GM23338 (cell line): ENCODE measurements around the gene BTRC. TPM values are rescaled to one million over a fixed set of nuclear protein-coding genes. Genes with fewer than 3 reads are reported as not detected.

Source experiments
- ATAC-seq: fragments of 200-7000 bp; cut with Tn5 transposase; 3 replicates; pipeline ENCODE4 v1.9.1; 2020
- DNase-seq: peaks from one replicate; pipeline ENCODE4 v3.0.0-alpha.2; 2015; ENCODE audit warnings: low spot score
- H2AFZ ChIP-seq: fragments of 200-600 bp; sonication (generic); 2 replicates; pipeline ENCODE4 v1.8.0; 2016; ENCODE audit warnings: antibody characterized with exemption, mild to moderate bottlenecking, moderate library complexity
- H3F3A ChIP-seq: fragments of 200-600 bp; sonication (generic); replicated peaks from 2 replicates; pipeline ENCODE4 v1.8.0; 2017; ENCODE audit warnings: antibody characterized with exemption, mixed run types, low read depth
- H3K27ac ChIP-seq: fragments of 200-600 bp; sonication (generic); 2 replicates; pipeline ENCODE4 v1.6.1; 2016; ENCODE audit warnings: low read depth
- H3K27me3 ChIP-seq: fragments of 200-600 bp; sonication (generic); 2 replicates; pipeline ENCODE4 v1.8.0; 2016; ENCODE audit warnings: mild to moderate bottlenecking, mixed run types, moderate library complexity; ENCODE audit not compliant: insufficient read depth
- H3K36me3 ChIP-seq: fragments of 200-600 bp; sonication (generic); 2 replicates; pipeline ENCODE4 v1.8.0; 2016; ENCODE audit warnings: mild to moderate bottlenecking; ENCODE audit not compliant: insufficient read depth
- H3K4me1 ChIP-seq: fragments of 200-600 bp; sonication (generic); 2 replicates; pipeline ENCODE4 v1.8.0; 2016; ENCODE audit warnings: mild to moderate bottlenecking, moderate library complexity; ENCODE audit not compliant: insufficient read depth
- H3K4me2 ChIP-seq: fragments of 200-600 bp; sonication (generic); 2 replicates; pipeline ENCODE4 v1.7.1; 2017; ENCODE audit warnings: mixed run types
- H3K4me3 ChIP-seq: fragments of 200-600 bp; sonication (generic); 2 replicates; pipeline ENCODE4 v1.6.1; 2016; ENCODE audit warnings: mixed run types
- H3K79me2 ChIP-seq: fragments of 200-600 bp; sonication (generic); replicated peaks from 2 replicates; pipeline ENCODE4 v1.8.0; 2017; ENCODE audit warnings: mild to moderate bottlenecking; ENCODE audit not compliant: insufficient read depth
- H3K9me2 ChIP-seq: fragments of 200-600 bp; sonication (generic); 2 replicates; pipeline ENCODE4 v1.8.0; 2017; ENCODE audit not compliant: insufficient read depth
- H4K20me1 ChIP-seq: fragments of 200-600 bp; sonication (generic); replicated peaks from 2 replicates; pipeline ENCODE4 v1.8.0; 2017; ENCODE audit warnings: mild to moderate bottlenecking; ENCODE audit not compliant: insufficient read depth
- H3K27ac Mint-ChIP-seq: 2 replicates; pipeline ENCODE4 v1.8.0; 2020; ENCODE audit warnings: inconsistent platforms, mild to moderate bottlenecking, moderate library complexity, mixed read lengths
- H3K27me3 Mint-ChIP-seq: 3 replicates; pipeline ENCODE4 v1.8.0; 2022; ENCODE audit warnings: low read depth, mild to moderate bottlenecking, moderate library complexity, mixed read lengths, inconsistent platforms; ENCODE audit not compliant: insufficient read depth, poor library complexity
- H3K36me3 Mint-ChIP-seq: 3 replicates; pipeline ENCODE4 v1.8.0; 2021; ENCODE audit warnings: low read depth, mild to moderate bottlenecking, inconsistent platforms, moderate library complexity, mixed read lengths
- H3K4me1 Mint-ChIP-seq: 3 replicates; pipeline ENCODE4 v1.8.0; 2020; ENCODE audit warnings: mild to moderate bottlenecking, inconsistent platforms, mixed read lengths
- H3K4me3 Mint-ChIP-seq: 3 replicates; pipeline ENCODE4 v1.8.0; 2021; ENCODE audit warnings: moderate library complexity, mild to moderate bottlenecking, inconsistent platforms, mixed read lengths
- H3K9me3 Mint-ChIP-seq: 3 replicates; pipeline ENCODE4 v1.8.0; 2020; ENCODE audit warnings: moderate library complexity, mild to moderate bottlenecking, inconsistent platforms, mixed read lengths
- CREB1 ChIP-seq: fragments of 250-450 bp; sonication (Bioruptor Pico); IDR thresholded peaks from 2 replicates; pipeline ENCODE4 v1.5.0; 2020; ENCODE audit warnings: low read depth, mild to moderate bottlenecking, moderate library complexity
- CTCF ChIP-seq, 2 experiments: fragments of 200-600 bp in 1 of 2; sonication (generic) in 1 of 2; conservative IDR thresholded peaks; 2 replicates each; pipeline versions ENCODE4 v1.5.1 to v1.6.1; 2016 to 2017; ENCODE audit warnings: antibody characterized with exemption in 2 of 2, low read depth in 2 of 2, mild to moderate bottlenecking in 2 of 2, moderate library complexity in 1 of 2
- ETS1 ChIP-seq: IDR thresholded peaks from 2 replicates; pipeline ENCODE4 v1.6.1; 2016; ENCODE audit warnings: antibody characterized with exemption
- EZH2 ChIP-seq: fragments of 200-600 bp; sonication (generic); IDR thresholded peaks from one replicate; pipeline ENCODE4 v1.8.0; 2017; ENCODE audit warnings: antibody characterized with exemption, mild to moderate bottlenecking, low read depth; ENCODE audit not compliant: unreplicated experiment
- EZH2phosphoT487 ChIP-seq: fragments of 200-600 bp; sonication (generic); IDR thresholded peaks from one replicate; pipeline ENCODE4 v1.8.1; 2018; ENCODE audit warnings: antibody characterized with exemption; ENCODE audit not compliant: unreplicated experiment
- JUNB ChIP-seq: IDR thresholded peaks from one replicate; pipeline ENCODE4 v1.6.1; 2016; ENCODE audit warnings: antibody characterized with exemption; ENCODE audit not compliant: unreplicated experiment
- NANOG ChIP-seq: IDR thresholded peaks from 2 replicates; pipeline ENCODE4 v1.6.1; 2016; ENCODE audit warnings: antibody characterized with exemption, borderline replicate concordance
- POLR2AphosphoS5 ChIP-seq: IDR thresholded peaks from 2 replicates; pipeline ENCODE4 v1.6.1; 2016; ENCODE audit warnings: antibody characterized with exemption, low read depth
- REST ChIP-seq: IDR thresholded peaks from one replicate; pipeline ENCODE4 v1.6.1; 2018; ENCODE audit warnings: antibody characterized with exemption; ENCODE audit not compliant: unreplicated experiment
- STAT1 ChIP-seq: IDR thresholded peaks from one replicate; pipeline ENCODE4 v1.6.1; 2016; ENCODE audit warnings: antibody characterized with exemption; ENCODE audit not compliant: unreplicated experiment
- ZNF114 ChIP-seq: fragments of 250-450 bp; sonication (Bioruptor Pico); IDR thresholded peaks from 2 replicates; pipeline ENCODE4 v1.5.0; 2020; ENCODE audit warnings: mild to moderate bottlenecking, moderate library complexity
- ZNF462 ChIP-seq: fragments of 250-450 bp; sonication (Bioruptor Pico); IDR thresholded peaks from 2 replicates; pipeline ENCODE4 v1.5.0; 2020; ENCODE audit warnings: mild to moderate bottlenecking, moderate library complexity
- polyA plus RNA-seq: library from polyadenylated mRNA; unstranded; fragments of >200 nt; fragmentation: Nextera tagmentation; extraction: Ambion mirVana; gene quantifications from 2 replicates; pipeline ENCODE4 v1.2.1, GENCODE V29; 2016
- total RNA-seq: library from RNA; depleted of rRNA; stranded (reverse); fragments of >200 nt; shearing (Covaris generic); gene quantifications from 2 replicates; pipeline ENCODE4 v1.2.3, GENCODE V29; 2014

BTRC gene
- total and polyA plus RNA-seq, 2 experiments from 2014 or later, result 10.0 to 17.5 TPM

- H3K27ac Mint-ChIP-seq, result no peak overlapping the region
Observed at GRCh38 chr10:101512738-101513137, 158.8 kb downstream of the BTRC start.

More at GRCh38 chr10:101512738-101513137, 158.8 kb downstream of the BTRC start:
- Histone ChIP-seq H3K4me1 (no peaks in the 10 kb centered on the region), H3F3A (no peaks in the 10 kb centered on the region), H3K27me3 (no peaks in the 10 kb centered on the region), H3K27ac (no peak overlapping the region), H3K4me2 (no peak overlapping the region), H3K9me2 (no peaks in the 10 kb centered on the region), H4K20me1 (no peaks in the 10 kb centered on the region), H3K36me3 (no peaks in the 10 kb centered on the region), H3K79me2 (no peaks in the 10 kb centered on the region), H2AFZ (no peak overlapping the region), H3K4me3 (no peak overlapping the region)
- Mint-ChIP-seq H3K4me3 (no peak overlapping the region), H3K36me3 (no peaks in the 10 kb centered on the region), H3K27me3 (no peaks in the 10 kb centered on the region), H3K4me1 (no peaks in the 10 kb centered on the region), H3K9me3 (no peaks in the 10 kb centered on the region)
- TF ChIP-seq CTCF (conservative IDR thresholded peaks at IDR 0.05; ENCODE audit: low read depth in 2 of 2), result no peak
- no peak for TF ChIP-seq STAT1
- TF ChIP-seq ZNF114 (CRISPR knock-in tag), result no peak
- no peak for TF ChIP-seq NANOG
- TF ChIP-seq JUNB, result no peak
- no peak for TF ChIP-seq EZH2
- TF ChIP-seq CREB1 (CRISPR knock-in tag), result no peak
- TF ChIP-seq POLR2AphosphoS5, result no peak
- TF ChIP-seq ZNF462, result no peak
- no peak for TF ChIP-seq REST
- no peak for TF ChIP-seq ETS1
- TF ChIP-seq EZH2phosphoT487, result no peak
- DNase-seq (no peak), ATAC-seq (no peak)
